Left lung (tissue), 10 donors: Measurements from ENCODE around the gene CMIP. TPM values are rescaled to one million over a fixed set of nuclear protein-coding genes. Genes with fewer than 3 reads are reported as not detected.
A peak's percentile ranks its signal among the peaks of the same experiment; 100 is the strongest.

ENCODE experiments used
- ATAC-seq: fragments of 200-7000 bp; cut with Tn5 transposase; one replicate; pipeline ENCODE4 v1.9.1; 2020; ENCODE audit warnings: moderate library complexity
- DNase-seq, 4 donors: peaks; one replicate each; pipeline ENCODE4 v3.0.0-alpha.2; 2013 to 2020
- H3K27ac ChIP-seq, 2 donors: fragments of 200-600 bp; sonication (generic) in 1 of 2; one replicate each; pipeline versions ENCODE4 v1.5.0 to v1.8.0; 2020 to 2021
- H3K27me3 ChIP-seq, 2 donors: fragments of 200-600 bp; sonication (generic) in 1 of 2; one replicate each; pipeline versions ENCODE4 v1.5.0 to v1.8.0; 2020 to 2021
- H3K36me3 ChIP-seq, 2 donors: fragments of 200-600 bp; sonication (generic) in 1 of 2; one replicate each; pipeline versions ENCODE4 v1.5.0 to v1.8.0; 2020 to 2021
- H3K4me1 ChIP-seq, 2 donors: fragments of 200-600 bp; one replicate each; pipeline ENCODE4 v1.8.0; 2021
- H3K4me3 ChIP-seq, 2 donors: fragments of 200-600 bp; sonication (generic) in 1 of 2; one replicate each; pipeline versions ENCODE4 v1.5.0 to v1.8.0; 2020 to 2021; ENCODE audit warnings: mild to moderate bottlenecking in 1 of 2
- H3K9me3 ChIP-seq, 2 donors: fragments of 200-600 bp; sonication (generic) in 1 of 2; one replicate each; pipeline versions ENCODE4 v1.5.0 to v1.8.0; 2020 to 2021
- CTCF ChIP-seq, 2 donors: fragments of 200-600 bp; sonication (generic) in 1 of 2; IDR thresholded peaks; one replicate each; pipeline versions ENCODE4 v1.5.0 to v1.8.0; 2021; ENCODE audit warnings: antibody characterized with exemption in 2 of 2
- intact Hi-C, 2 donors: fragments of 100-400 bp; cut with DNase I; formaldehyde crosslinking; loops; one replicate each; pipeline versions ENCODE4 v1.11.2 to v1.14.2; 2022
- polyA plus RNA-seq, 6 donors: library from polyadenylated mRNA; unstranded; fragments of 120-200 nt; gene quantifications; one replicate each; pipeline ENCODE4 v1.2.1, GENCODE V29; 2013; ENCODE audit not compliant: insufficient read length in 6 of 6
- total RNA-seq, 2 donors: library from RNA; stranded (reverse); fragmentation: NEBNext Ultra II Directional; extraction: Animal tissue kit (Norgen Biotek cat#: 25700); gene quantifications; one replicate each; pipeline ENCODE4 v1.2.1, GENCODE V29; 2021
- donor health status: DM: no; HTN: yes; CAD: no.
- donor health status: DM: no; HTN: no; CAD: no.

The CMIP gene
- total and polyA plus RNA-seq, 8 donors: 35.3 to 55.8 (median 40.4) TPM

GRCh38 chr16:81719993-81720392 lies 275.4 kb downstream of the CMIP start:
- H3K9me3 ChIP-seq: peaks cover 0 to 6% of the 10 kb centered on the region in 2 donors
- intact Hi-C loops: loop anchor here in 1 of 2 donors (5.0 to 10.0 kb wide), 3 partner anchors 95 to 355 kb away; no protein-coding TSS in a partner anchor
- no peaks in the 10 kb centered on the region for H3K27me3 ChIP-seq
- no peaks in the 10 kb centered on the region for H3K36me3 ChIP-seq
- peaks cover 0 to 9% of the 10 kb centered on the region in 2 donors for H3K4me1 ChIP-seq
- no peak overlapping the region for H3K27ac ChIP-seq
- no peak for TF ChIP-seq CTCF (IDR thresholded peaks at IDR 0.05)
- DNase-seq (no peak), ATAC-seq (no peak)
- no peak overlapping the region for H3K4me3 ChIP-seq

- DNase-seq: peak in 2 of 4 donors; percentile 71 to 74
- Histone ChIP-seq H3K9me3 (peaks cover 0 to 6% of the 10 kb centered on the region in 2 donors), H3K27me3 (no peaks in the 10 kb centered on the region), H3K27ac (no peak overlapping the region), H3K4me1 (peaks cover 0 to 9% of the 10 kb centered on the region in 2 donors), H3K4me3 (no peak overlapping the region), H3K36me3 (no peaks in the 10 kb centered on the region)
- no peak for TF ChIP-seq CTCF (IDR thresholded peaks at IDR 0.05)
- intact Hi-C loops: loop anchor here in 1 of 2 donors (5.0 to 10.0 kb wide), 3 partner anchors 96 to 356 kb away; no protein-coding TSS in a partner anchor
- ATAC-seq: no peak
Observed at GRCh38 chr16:81720973-81721906, 276.6 kb downstream of the CMIP start.

GRCh38 chr16:81723098-81723723 lies 278.6 kb downstream of the CMIP start:
- TF ChIP-seq CTCF (IDR thresholded peaks at IDR 0.05): peak; percentile 54 to 69
- peak in 2 of 4 donors; percentile 79 to 86 for DNase-seq
- intact Hi-C loops: loop anchor here in 1 of 2 donors (5.0 to 10.0 kb wide), 3 partner anchors 98 to 358 kb away; no protein-coding TSS in a partner anchor
- peaks cover 0 to 6% of the 10 kb centered on the region in 2 donors for H3K9me3 ChIP-seq
- no peaks in the 10 kb centered on the region for H3K27me3 ChIP-seq
- no peak overlapping the region for H3K27ac ChIP-seq
- H3K36me3 ChIP-seq: no peaks in the 10 kb centered on the region
- ATAC-seq: peak; percentile 98
- peaks cover 0 to 8% of the 10 kb centered on the region in 2 donors for H3K4me1 ChIP-seq
- H3K4me3 ChIP-seq: no peak overlapping the region

- intact Hi-C loops: loop anchor here in 1 of 2 donors (10.0 kb wide), 2 partner anchors 104 to 364 kb away; no protein-coding TSS in a partner anchor
Observed at GRCh38 chr16:81728435-81728834, 283.8 kb downstream of the CMIP start.

More at GRCh38 chr16:81728435-81728834, 283.8 kb downstream of the CMIP start:
- Histone ChIP-seq H3K36me3 (no peaks in the 10 kb centered on the region), H3K27me3 (no peaks in the 10 kb centered on the region), H3K4me1 (peaks cover 0 to 12% of the 10 kb centered on the region in 2 donors), H3K4me3 (no peak overlapping the region), H3K27ac (no peak overlapping the region), H3K9me3 (no peaks in the 10 kb centered on the region)
- TF ChIP-seq CTCF (IDR thresholded peaks at IDR 0.05): no peak
- DNase-seq: no peak
- no peak for ATAC-seq
